RWPE2 (cell line): ENCODE results near the gene TXNDC11.

ENCODE experiments used
- ATAC-seq: fragments of 200-7000 bp; cut with Tn5 transposase; 3 replicates; pipeline ENCODE4 v1.9.1; 2021; ENCODE audit warnings: low read depth
- DNase-seq: peaks from one replicate; pipeline ENCODE4 v3.0.0-alpha.2; 2020; ENCODE audit warnings: low spot score
- H3K27ac ChIP-seq: fragments of 450-650 bp; 2 replicates; pipeline ENCODE4 v1.5.1; 2017; ENCODE audit warnings: mild to moderate bottlenecking; ENCODE audit not compliant: poor library complexity, severe bottlenecking
- H3K27me3 ChIP-seq: fragments of 250-450 bp; sonication (Bioruptor Pico); 2 replicates; pipeline ENCODE4 v1.5.1; 2021; ENCODE audit warnings: mild to moderate bottlenecking, moderate library complexity; ENCODE audit not compliant: insufficient read depth, poor library complexity, severe bottlenecking
- H3K36me3 ChIP-seq: fragments of 250-450 bp; sonication (Bioruptor Pico); 2 replicates; pipeline ENCODE4 v1.5.1; 2020; ENCODE audit warnings: low read depth, mild to moderate bottlenecking, moderate library complexity
- H3K4me1 ChIP-seq: fragments of 250-450 bp; sonication (Bioruptor Pico); 2 replicates; pipeline ENCODE4 v1.5.1; 2021; ENCODE audit warnings: mild to moderate bottlenecking, moderate library complexity; ENCODE audit not compliant: insufficient read depth, poor library complexity, severe bottlenecking
- H3K4me3 ChIP-seq: fragments of 250-450 bp; sonication (Bioruptor Pico); 2 replicates; pipeline ENCODE4 v1.5.1; 2021; ENCODE audit warnings: mild to moderate bottlenecking, moderate library complexity; ENCODE audit not compliant: severe bottlenecking
- H3K9me3 ChIP-seq: fragments of 250-450 bp; sonication (Bioruptor Pico); 2 replicates; pipeline ENCODE4 v1.5.1; 2021; ENCODE audit warnings: mild to moderate bottlenecking, moderate library complexity; ENCODE audit not compliant: severe bottlenecking
- TF ChIP-seq, protein P1 (sequence below): fragments of 450-650 bp; IDR thresholded peaks from one replicate; pipeline ENCODE4 v1.5.1; 2017; ENCODE audit warnings: mild to moderate bottlenecking, moderate library complexity; ENCODE audit not compliant: poor library complexity, severe bottlenecking

TXNDC11 gene

GRCh38 chr16:11660565-11660964 is 82.1 kb downstream of the TXNDC11 start:
- Histone ChIP-seq H3K9me3 (no peaks in the 10 kb centered on the region), H3K27ac (no peak overlapping the region), H3K36me3 (no peaks in the 10 kb centered on the region), H3K4me3 (no peak overlapping the region), H3K27me3 (no peaks in the 10 kb centered on the region), H3K4me1 (peaks cover 16% of the 10 kb centered on the region)
- TF ChIP-seq, protein P1, sequence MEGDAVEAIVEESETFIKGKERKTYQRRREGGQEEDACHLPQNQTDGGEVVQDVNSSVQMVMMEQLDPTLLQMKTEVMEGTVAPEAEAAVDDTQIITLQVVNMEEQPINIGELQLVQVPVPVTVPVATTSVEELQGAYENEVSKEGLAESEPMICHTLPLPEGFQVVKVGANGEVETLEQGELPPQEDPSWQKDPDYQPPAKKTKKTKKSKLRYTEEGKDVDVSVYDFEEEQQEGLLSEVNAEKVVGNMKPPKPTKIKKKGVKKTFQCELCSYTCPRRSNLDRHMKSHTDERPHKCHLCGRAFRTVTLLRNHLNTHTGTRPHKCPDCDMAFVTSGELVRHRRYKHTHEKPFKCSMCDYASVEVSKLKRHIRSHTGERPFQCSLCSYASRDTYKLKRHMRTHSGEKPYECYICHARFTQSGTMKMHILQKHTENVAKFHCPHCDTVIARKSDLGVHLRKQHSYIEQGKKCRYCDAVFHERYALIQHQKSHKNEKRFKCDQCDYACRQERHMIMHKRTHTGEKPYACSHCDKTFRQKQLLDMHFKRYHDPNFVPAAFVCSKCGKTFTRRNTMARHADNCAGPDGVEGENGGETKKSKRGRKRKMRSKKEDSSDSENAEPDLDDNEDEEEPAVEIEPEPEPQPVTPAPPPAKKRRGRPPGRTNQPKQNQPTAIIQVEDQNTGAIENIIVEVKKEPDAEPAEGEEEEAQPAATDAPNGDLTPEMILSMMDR, result no peak
- DNase-seq (no peak), ATAC-seq (no peak)

- peak; percentile 97 for ATAC-seq
- DNase-seq, result peak; percentile 88
- H3K36me3 ChIP-seq, result no peaks in the 10 kb centered on the region
- no peaks in the 10 kb centered on the region for H3K9me3 ChIP-seq
- H3K27ac ChIP-seq, result peak overlapping the region; percentile 81
- no peak overlapping the region for H3K4me3 ChIP-seq
- peaks cover 16% of the 10 kb centered on the region for H3K4me1 ChIP-seq
- TF ChIP-seq, protein P1, result no peak
- H3K27me3 ChIP-seq, result no peaks in the 10 kb centered on the region
Measured at GRCh38 chr16:11658896-11659708, 83.6 kb downstream of the TXNDC11 start.

DNA sequence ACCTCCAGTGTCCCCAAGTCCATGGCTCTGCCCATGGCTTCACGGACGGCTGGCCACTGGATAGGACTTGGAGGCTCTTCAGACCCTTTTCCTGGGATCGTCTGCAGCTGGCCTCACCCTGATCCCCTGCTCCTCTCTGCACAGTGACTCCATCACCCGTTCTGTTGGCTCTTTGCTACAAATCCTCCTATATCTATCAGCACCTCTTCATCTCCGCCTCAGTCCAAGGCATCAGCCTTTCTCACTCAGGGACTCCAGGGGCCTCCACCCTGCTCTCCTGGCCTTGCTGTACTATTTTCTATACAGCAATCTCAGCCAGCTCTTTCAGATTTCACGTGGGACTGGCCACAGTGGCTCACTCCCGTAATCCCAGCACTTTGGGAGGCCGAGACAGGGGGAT is 85.1 kb downstream of the TXNDC11 start:
- H3K4me1 ChIP-seq, result peaks cover 16% of the 10 kb centered on the region
- no peak for ATAC-seq
- TF ChIP-seq, protein P1, result no peak
- no peak overlapping the region for H3K4me3 ChIP-seq
- no peaks in the 10 kb centered on the region for H3K36me3 ChIP-seq
- no peaks in the 10 kb centered on the region for H3K27me3 ChIP-seq
- no peaks in the 10 kb centered on the region for H3K9me3 ChIP-seq
- H3K27ac ChIP-seq, result peak overlapping the region; percentile 81
- no peak for DNase-seq

DNA sequence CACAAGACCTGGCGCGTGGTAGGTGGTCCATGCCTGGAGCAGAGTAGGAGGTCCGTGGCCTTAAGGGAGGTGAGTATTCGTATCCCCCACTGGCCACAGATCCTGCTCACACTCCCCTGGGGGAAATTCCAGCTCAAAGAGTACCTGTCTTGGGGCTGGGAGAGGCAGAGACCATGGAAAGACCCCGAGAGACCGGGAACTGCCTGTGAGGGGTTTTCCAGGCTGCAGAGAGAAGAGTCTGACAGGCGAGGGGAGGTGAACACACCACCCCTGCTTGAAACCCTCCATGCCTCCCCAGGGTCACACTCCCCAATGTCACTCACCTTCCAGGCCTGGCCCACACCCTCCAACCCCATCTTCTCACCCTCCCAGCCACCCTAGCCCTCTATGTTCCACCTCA is 87.0 kb downstream of the TXNDC11 start:
- ATAC-seq, result no peak
- H3K27me3 ChIP-seq, result no peaks in the 10 kb centered on the region
- TF ChIP-seq, protein P1, result no peak
- H3K27ac ChIP-seq, result no peak overlapping the region
- DNase-seq, result no peak
- H3K4me1 ChIP-seq, result peaks cover 16% of the 10 kb centered on the region
- H3K4me3 ChIP-seq, result no peak overlapping the region
- no peaks in the 10 kb centered on the region for H3K36me3 ChIP-seq
- no peaks in the 10 kb centered on the region for H3K9me3 ChIP-seq

- H3K9me3 ChIP-seq, result no peaks in the 10 kb centered on the region
- no peak overlapping the region for H3K27ac ChIP-seq
- peak; percentile 56; the same call in 1 of the 3 replicates for ATAC-seq
- DNase-seq, result no peak
- H3K36me3 ChIP-seq, result no peaks in the 10 kb centered on the region
- TF ChIP-seq, protein P1, result no peak
- no peaks in the 10 kb centered on the region for H3K4me1 ChIP-seq
- H3K27me3 ChIP-seq, result no peaks in the 10 kb centered on the region
- H3K4me3 ChIP-seq, result no peak overlapping the region
Measured at GRCh38 chr16:11651796-11652195, 90.9 kb downstream of the TXNDC11 start.
